GM19372 (cell line): Measurements from ENCODE around the gene ARF3.
"Not testable (repeated sequence)": the region's sequence is repeated elsewhere in the genome, so short reads cannot be mapped to it uniquely, and the experiment has no call there.

ENCODE experiments used
- ATAC-seq: cut with Tn5 transposase; IDR thresholded peaks from one replicate; pipeline ENCODE4 v1.9.1; 2021; ENCODE audit warnings: mild to moderate bottlenecking, low read depth, moderate library complexity; ENCODE audit not compliant: unreplicated experiment

The ARF3 gene

GRCh38 chr12:48933664-48934311 lies 23.5 kb downstream of the ARF3 start:
- ATAC-seq: no peak

GRCh38 chr12:48932878-48933277 lies 24.4 kb downstream of the ARF3 start:
- no peak for ATAC-seq

- ATAC-seq: no peak
Measured at GRCh38 chr12:48930475-48930874, 26.8 kb downstream of the ARF3 start.

- no peak for ATAC-seq
Measured at GRCh38 chr12:48929551-48929950, 27.7 kb downstream of the ARF3 start.

GRCh38 chr12:48927261-48927660 lies 30.0 kb downstream of the ARF3 start:
- no peak for ATAC-seq

GRCh38 chr12:48925304-48926011 lies 31.8 kb downstream of the ARF3 start, which contains the start of gene FKBP11:
Gene FKBP11, minus strand, starts transcription at chr12:48925492. Its CDS starts 64 bp downstream, at chr12:48925428.
- peak; percentile 76 for ATAC-seq

- ATAC-seq: peak; percentile 82
Measured at GRCh38 chr12:48924617-48925303, 32.5 kb downstream of the ARF3 start.

GRCh38 chr12:48923117-48923516 lies 34.2 kb downstream of the ARF3 start:
- no peak for ATAC-seq

GRCh38 chr12:48917857-48918537 lies 39.3 kb downstream of the ARF3 start:
- no peak for ATAC-seq

GRCh38 chr12:48910196-48910595 lies 47.1 kb downstream of the ARF3 start:
- ATAC-seq: no peak

GRCh38 chr12:48909698-48910097 lies 47.6 kb downstream of the ARF3 start:
- ATAC-seq: not testable (repeated sequence)

GRCh38 chr12:48907245-48907644 lies 50.0 kb downstream of the ARF3 start:
- no peak for ATAC-seq

- ATAC-seq: peak; percentile 77
Measured at GRCh38 chr12:48903982-48904411, 53.3 kb downstream of the ARF3 start.

- ATAC-seq: no peak
Measured at GRCh38 chr12:48903363-48903981, 53.8 kb downstream of the ARF3 start.

- ATAC-seq: no peak
Measured at GRCh38 chr12:48901278-48901677, 56.0 kb downstream of the ARF3 start.

GRCh38 chr12:48899651-48900050 lies 57.6 kb downstream of the ARF3 start:
- no peak for ATAC-seq

- no peak for ATAC-seq
Measured at GRCh38 chr12:48894271-48894670, 63.0 kb downstream of the ARF3 start.

GRCh38 chr12:48890657-48891418 lies 66.4 kb downstream of the ARF3 start:
- no peak for ATAC-seq

GRCh38 chr12:48889679-48890078 lies 67.6 kb downstream of the ARF3 start:
- no peak for ATAC-seq
